GM21786 (cell line): ENCODE measurements around the gene BMP6.

Experiments
- ATAC-seq: cut with Tn5 transposase; IDR thresholded peaks from one replicate; pipeline ENCODE4 v1.9.1; 2021; ENCODE audit not compliant: unreplicated experiment

BMP6 gene

GRCh38 chr6:7901780-7902179 is 175.9 kb downstream of the BMP6 start:
- no peak for ATAC-seq

GRCh38 chr6:7902221-7902620 is 176.3 kb downstream of the BMP6 start:
- ATAC-seq = no peak

- ATAC-seq = no peak
These were observed 177.0 kb downstream of the BMP6 start for GRCh38 chr6:7902867-7903266.

- no peak for ATAC-seq
These were observed 177.8 kb downstream of the BMP6 start for GRCh38 chr6:7903673-7904072.

- no peak for ATAC-seq
These were observed 178.9 kb downstream of the BMP6 start for GRCh38 chr6:7904654-7905319.

GRCh38 chr6:7905416-7905815 is 179.5 kb downstream of the BMP6 start:
- no peak for ATAC-seq

GRCh38 chr6:7906741-7907140 is 180.8 kb downstream of the BMP6 start:
- ATAC-seq = no peak

- ATAC-seq = no peak
These were observed 181.3 kb downstream of the BMP6 start for GRCh38 chr6:7907159-7907558.

- peak; percentile 29 for ATAC-seq
These were observed 183.7 kb downstream of the BMP6 start for GRCh38 chr6:7909323-7910276.

- peak; percentile 8 for ATAC-seq
These were observed 184.4 kb downstream of the BMP6 start for GRCh38 chr6:7910298-7910653.

GRCh38 chr6:7910654-7911344 is 184.9 kb downstream of the BMP6 start, which contains the start of gene TXNDC5:
TXNDC5 (minus strand) TSS chr6:7910788; CDS start chr6:7910776, 12 bp downstream.
- ATAC-seq = peak; percentile 58

GRCh38 chr6:7911345-7911725 is 185.4 kb downstream of the BMP6 start:
- ATAC-seq = no peak

GRCh38 chr6:7912024-7912423 is 186.1 kb downstream of the BMP6 start:
- no peak for ATAC-seq

- no peak for ATAC-seq
These were observed 187.0 kb downstream of the BMP6 start for GRCh38 chr6:7912736-7913517.

- no peak for ATAC-seq
These were observed 188.4 kb downstream of the BMP6 start for GRCh38 chr6:7914311-7914710.

- no peak for ATAC-seq
These were observed 189.3 kb downstream of the BMP6 start for GRCh38 chr6:7914991-7915789.

GRCh38 chr6:7916959-7917358 is 191.1 kb downstream of the BMP6 start:
- ATAC-seq = peak; percentile 84

GRCh38 chr6:7917729-7918128 is 191.8 kb downstream of the BMP6 start:
- no peak for ATAC-seq

GRCh38 chr6:7918403-7918802 is 192.5 kb downstream of the BMP6 start:
- no peak for ATAC-seq

GRCh38 chr6:7919871-7920270 is 194.0 kb downstream of the BMP6 start:
- ATAC-seq = no peak
